K562 (cell line): Measurements from ENCODE around the gene BRAF. TPM values are rescaled to one million over a fixed set of nuclear protein-coding genes. Genes with fewer than 3 reads are reported as not detected.

ENCODE experiments used
- ATAC-seq: fragments of 200-7000 bp; cut with Tn5 transposase; 3 replicates; pipeline ENCODE4 v1.9.1; 2020; ENCODE audit warnings: moderate library complexity
- BruUV-seq: library from RNA; stranded (reverse); fragments of 400-500 nt; replicated peaks from 2 replicates; lab custom pipeline; 2021; lab: Mats Ljungman, UMichigan
- CTCF ChIA-PET: fragments of 300-600 bp; formaldehyde crosslinking; extraction: SDS; loops from one replicate; lab custom pipeline; 2021; ENCODE audit warnings: low intra/inter-chr PET ratio; lab: Yijun Ruan, JAX
- POLR2A ChIA-PET: fragments of 300-600, 350-650 bp; sonication (Branson Sonifier 250); formaldehyde crosslinking; extraction: SDS; loops from one replicate; lab custom pipeline; 2021; ENCODE audit warnings: antibody characterized with exemption, inconsistent platforms; lab: Yijun Ruan, JAX
- DNase-seq, 4 experiments: peaks; one replicate each; pipeline versions ENCODE4 v3.0.0 to v3.0.0-alpha.2; 2011 to 2018; ENCODE audit warnings: low spot score in 3 of 4, mixed read lengths in 3 of 4; ENCODE audit errors: extremely low read depth in 1 of 4
- FAIRE-seq: peaks from 2 replicates; lab custom pipeline; 2011; peaks lifted over from hg19 to GRCh38; lab: Jason Lieb, UNC
- H2AFZ ChIP-seq: 2 replicates; pipeline ENCODE4 v1.6.0; 2011; ENCODE audit warnings: low read depth, low read length, control low read depth, inconsistent platforms
- H3K27ac ChIP-seq: fragments of 200-600 bp; 3 replicates; pipeline ENCODE4 v1.8.0; 2011; ENCODE audit warnings: low read depth, mild to moderate bottlenecking, control low read depth, inconsistent platforms, low read length, moderate library complexity, mixed read lengths; ENCODE audit errors: extremely low read depth
- H3K27me3 ChIP-seq, 2 experiments: fragments of 300-600 bp in 1 of 2; 2 replicates in 1 of 2; 3 replicates in 1 of 2; pipeline versions ENCODE4 v1.6.0 to v1.8.0; 2011; ENCODE audit warnings: inconsistent platforms in 2 of 2, low read length in 2 of 2, mild to moderate bottlenecking in 1 of 2, mixed read lengths in 1 of 2, moderate library complexity in 1 of 2; ENCODE audit not compliant: control insufficient read depth in 2 of 2, insufficient read depth in 2 of 2
- H3K36me3 ChIP-seq: fragments of 300-600 bp; 3 replicates; pipeline ENCODE4 v1.8.0; 2011; ENCODE audit warnings: mild to moderate bottlenecking, low read length, inconsistent platforms; ENCODE audit not compliant: control insufficient read depth, insufficient read depth
- H3K4me1 ChIP-seq, 2 experiments: fragments of 200-600 bp in 1 of 2; replicated peaks in 1 of 2; 2 replicates in 1 of 2; 3 replicates in 1 of 2; pipeline versions ENCODE4 v1.5.1 to v1.8.0; 2011; ENCODE audit warnings: inconsistent platforms in 2 of 2, low read length in 2 of 2, mild to moderate bottlenecking in 1 of 2, mixed read lengths in 1 of 2, moderate library complexity in 1 of 2; ENCODE audit not compliant: control insufficient read depth in 2 of 2, insufficient read depth in 2 of 2
- H3K4me2 ChIP-seq: 2 replicates; pipeline ENCODE4 v1.6.1; 2011; ENCODE audit warnings: low read length, control low read depth, inconsistent platforms, mixed read lengths; ENCODE audit not compliant: insufficient read depth
- H3K4me3 ChIP-seq: fragments of 200-600 bp; sonication (generic), shearing (Covaris generic); 2 replicates; pipeline ENCODE4 v1.5.1; 2016; ENCODE audit warnings: control low read depth, inconsistent platforms
- H3K79me2 ChIP-seq: fragments of 200-600 bp; 3 replicates; pipeline ENCODE4 v1.8.0; 2011; ENCODE audit warnings: low read length, inconsistent platforms; ENCODE audit not compliant: control insufficient read depth, insufficient read depth
- H3K9ac ChIP-seq, 2 experiments: 2 replicates each; pipeline versions ENCODE4 v1.6.0 to v1.6.1; 2011; ENCODE audit warnings: low read depth in 2 of 2, low read length in 2 of 2, control low read depth in 1 of 2, inconsistent platforms in 1 of 2, mild to moderate bottlenecking in 1 of 2, mixed read lengths in 1 of 2; ENCODE audit not compliant: insufficient read depth in 1 of 2
- H3K9me1 ChIP-seq: one replicate; pipeline ENCODE4 v1.6.0; 2011; ENCODE audit warnings: inconsistent platforms, mild to moderate bottlenecking, low read length, moderate library complexity; ENCODE audit not compliant: control insufficient read depth, insufficient read depth
- H3K9me3 ChIP-seq: replicated peaks from 2 replicates; pipeline ENCODE4 v1.5.1; 2011; ENCODE audit warnings: low read depth, low read length, inconsistent platforms; ENCODE audit not compliant: control insufficient read depth, insufficient read depth
- H4K20me1 ChIP-seq: replicated peaks from 2 replicates; pipeline ENCODE4 v1.6.1; 2011; ENCODE audit warnings: low read length, inconsistent platforms, mixed read lengths; ENCODE audit not compliant: control insufficient read depth, insufficient read depth
- ADNP ChIP-seq: fragments of 200-800 bp; sonication (Bioruptor generic); IDR thresholded peaks from 2 replicates; pipeline ENCODE4 v1.6.1; 2016; ENCODE audit warnings: missing genetic modification characterization, missing compliant biosample characterization
- ARID3A ChIP-seq: IDR thresholded peaks from 2 replicates; pipeline ENCODE4 v1.6.1; 2012; ENCODE audit warnings: low read depth, low read length, improper control_type of control experiment, borderline replicate concordance
- MEF2D ChIP-seq: conservative IDR thresholded peaks from 2 replicates; pipeline ENCODE4 v1.6.1; 2016; ENCODE audit warnings: low read depth, missing genetic modification characterization, missing compliant biosample characterization
- MITF ChIP-seq: IDR thresholded peaks from 2 replicates; pipeline ENCODE4 v1.6.1; 2014; ENCODE audit warnings: antibody characterized with exemption
- PHB ChIP-seq: fragments of 250-450 bp; sonication (Bioruptor Pico); IDR thresholded peaks from 2 replicates; pipeline ENCODE4 v1.5.0; 2021
- PHF8 ChIP-seq: fragments of 200-600 bp; sonication (generic); IDR thresholded peaks from 2 replicates; pipeline ENCODE4 v1.6.1; 2012; ENCODE audit warnings: mixed run types, mild to moderate bottlenecking, inconsistent platforms, low read length, moderate library complexity, borderline replicate concordance
- POLR2A ChIP-seq: fragments of 450-650 bp; conservative IDR thresholded peaks from 2 replicates; pipeline ENCODE4 v1.6.1; 2016
- RERE ChIP-seq: sonication (generic); formaldehyde crosslinking; IDR thresholded peaks from 2 replicates; pipeline ENCODE4 v1.8.0; 2023; ENCODE audit warnings: missing genetic modification reagents, mild to moderate bottlenecking, borderline replicate concordance
- TARDBP ChIP-seq: fragments of 450-650 bp; IDR thresholded peaks from 2 replicates; pipeline ENCODE4 v1.6.1; 2016
- TBL1XR1 ChIP-seq, 2 experiments: IDR thresholded peaks; 2 replicates each; pipeline ENCODE4 v1.6.1; 2012; ENCODE audit warnings: improper control_type of control experiment in 2 of 2, low read length in 2 of 2, mild to moderate bottlenecking in 1 of 2
- THRA ChIP-seq: fragments of 450-650 bp; IDR thresholded peaks from 2 replicates; pipeline ENCODE4 v1.6.1; 2017; ENCODE audit warnings: mild to moderate bottlenecking, moderate library complexity
- ZNF695 ChIP-seq: fragments of 450-650 bp; formaldehyde crosslinking; IDR thresholded peaks from 2 replicates; pipeline ENCODE4 v1.4.0; 2020; ENCODE audit warnings: mild to moderate bottlenecking, moderate library complexity
- WGBS: fragments of 100-300 bp; shearing (Covaris generic); methylation state at CpG from one replicate; pipeline ENCODE4 v1.1.6; 2016; ENCODE audit warnings: low coverage, mixed read lengths; ENCODE audit not compliant: insufficient coverage; ENCODE audit errors: missing lambda C conversion rate; 5-methylcytosine and 5-hydroxymethylcytosine counted together
- in situ Hi-C: fragments of 300-500 bp; cut with MboI; formaldehyde crosslinking; loops from 4 replicates; pipeline ENCODE4 v1.15.0; 2018; ENCODE audit warnings: inconsistent platforms, mixed read lengths
- intact Hi-C: fragments of 100-400 bp; cut with micrococcal nuclease; formaldehyde crosslinking; loops from 2 replicates; pipeline ENCODE4 v1.14.2; 2022
- polyA plus RNA-seq, 8 experiments: library from polyadenylated mRNA; depleted of rRNA in 4 of 8; stranded (reverse) in 5 of 8; unstranded in 3 of 8; fragments of >200 nt; fragmentation: Nextera tagmentation in 2 of 8; fragmentation: Illumina TruSeq in 1 of 8; extraction: Ambion mirVana in 2 of 8; extraction: Trizol in 1 of 8; gene quantifications; 2 replicates each; pipeline versions ENCODE4 v1.2.1 to v1.2.3, GENCODE V29; 2011 to 2014; ENCODE audit warnings: inconsistent platforms in 1 of 8, missing spikeins in 1 of 8
- total RNA-seq, 7 experiments: library from RNA; depleted of rRNA in 6 of 7; stranded (reverse); fragments of >200 nt in 6 of 7; fragmentation: Illumina TruSeq in 2 of 7; extraction: Trizol in 2 of 7; gene quantifications; 2 replicates each; pipeline versions ENCODE4 v1.2.1 to v1.2.3, GENCODE V29; 2011 to 2021; ENCODE audit warnings: low replicate concordance in 1 of 7

BRAF gene
- total and polyA plus RNA-seq, 9 of the 15 experiments (the other 6 are each of a cell fraction or from before 2014, with no cell fraction given): 3.6 to 38.3 (median 21.9) TPM

GRCh38 chr7:140732416-140732815 is 192.3 kb downstream of the BRAF start:
- 96% methylated on average over 2 of the region's 2 CpGs for WGBS
- ChIA-PET CTCF (no interaction called here), POLR2A (interaction anchor here (0.7 kb wide), 1 partner anchor 11 kb away, joined by 3 read pairs; no protein-coding TSS in a partner anchor)
- Histone ChIP-seq H3K27me3 (no peaks in the 10 kb centered on the region), H3K4me1 (no peaks in the 10 kb centered on the region), H3K9me1 (no peaks in the 10 kb centered on the region), H3K27ac (no peak overlapping the region), H3K4me2 (no peak overlapping the region), H4K20me1 (no peaks in the 10 kb centered on the region), H3K9ac (no peak overlapping the region), H3K79me2 (no peaks in the 10 kb centered on the region), H3K4me3 (no peak overlapping the region), H3K9me3 (no peaks in the 10 kb centered on the region), H3K36me3 (peaks cover 14% of the 10 kb centered on the region; the same call in 2 of the 3 replicates), H2AFZ (no peak overlapping the region)
- TF ChIP-seq ARID3A (no peak), POLR2A (no peak), THRA (no peak), PHB (no peak), TARDBP (no peak), ZNF695 (CRISPR knock-in tag) (no peak), MEF2D (tag) (no peak), PHF8 (no peak), RERE (CRISPR knock-in tag) (no peak), ADNP (tag) (no peak), MITF (no peak), TBL1XR1 (IDR thresholded peaks at IDR 0.05; ENCODE audit: low read length in 2 of 2) (no peak)
- no peak for DNase-seq
- BruUV-seq: no TSS peak
- FAIRE-seq: no peak
- ATAC-seq: no peak
- intact Hi-C loops (no loop called here), in situ Hi-C loops (no loop called here)
